ENCODE results near the gene PALD1.

The PALD1 gene

DNA sequence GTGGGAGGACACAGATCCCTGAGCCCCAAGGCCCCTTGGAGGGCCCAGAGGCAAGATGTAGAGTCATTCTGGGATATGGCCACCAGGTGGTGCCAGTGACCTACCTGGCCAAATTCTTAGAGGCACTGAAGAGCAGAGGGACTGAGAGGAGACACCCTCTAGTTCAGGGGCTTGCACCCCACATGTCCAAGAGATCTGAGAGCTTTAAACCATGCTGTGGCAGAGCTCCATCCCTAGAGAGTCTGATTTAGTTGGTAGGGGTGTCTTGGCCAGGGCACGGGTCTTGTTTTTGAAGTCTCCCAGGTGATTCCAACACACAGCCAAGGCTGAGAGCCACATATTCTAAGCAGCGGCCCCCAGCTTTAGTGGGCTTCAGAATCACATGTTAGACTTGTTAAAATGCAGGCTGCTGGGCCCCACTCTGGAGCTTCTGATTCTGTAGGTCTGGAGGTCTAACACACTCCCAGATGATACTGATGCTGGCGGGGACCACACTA is 71.4 kb downstream of the PALD1 start:
- DNase-seq (ENCODE audit: low read depth in 1 of 2, low spot score in 1 of 2) = peak in 1 of 2 experiments; percentile 62
- no peak overlapping the region for H3K4me3 ChIP-seq (replicated peaks; ENCODE audit: insufficient read depth, low read length)
- TF ChIP-seq GABPA (IDR thresholded peaks at IDR 0.05; ENCODE audit: low read depth) = no peak
- TF ChIP-seq, protein P1, sequence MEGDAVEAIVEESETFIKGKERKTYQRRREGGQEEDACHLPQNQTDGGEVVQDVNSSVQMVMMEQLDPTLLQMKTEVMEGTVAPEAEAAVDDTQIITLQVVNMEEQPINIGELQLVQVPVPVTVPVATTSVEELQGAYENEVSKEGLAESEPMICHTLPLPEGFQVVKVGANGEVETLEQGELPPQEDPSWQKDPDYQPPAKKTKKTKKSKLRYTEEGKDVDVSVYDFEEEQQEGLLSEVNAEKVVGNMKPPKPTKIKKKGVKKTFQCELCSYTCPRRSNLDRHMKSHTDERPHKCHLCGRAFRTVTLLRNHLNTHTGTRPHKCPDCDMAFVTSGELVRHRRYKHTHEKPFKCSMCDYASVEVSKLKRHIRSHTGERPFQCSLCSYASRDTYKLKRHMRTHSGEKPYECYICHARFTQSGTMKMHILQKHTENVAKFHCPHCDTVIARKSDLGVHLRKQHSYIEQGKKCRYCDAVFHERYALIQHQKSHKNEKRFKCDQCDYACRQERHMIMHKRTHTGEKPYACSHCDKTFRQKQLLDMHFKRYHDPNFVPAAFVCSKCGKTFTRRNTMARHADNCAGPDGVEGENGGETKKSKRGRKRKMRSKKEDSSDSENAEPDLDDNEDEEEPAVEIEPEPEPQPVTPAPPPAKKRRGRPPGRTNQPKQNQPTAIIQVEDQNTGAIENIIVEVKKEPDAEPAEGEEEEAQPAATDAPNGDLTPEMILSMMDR (IDR thresholded peaks at IDR 0.05; ENCODE audit: insufficient read depth, low read length) = peak; percentile 71
- H3K27me3 ChIP-seq (ENCODE audit: insufficient read depth, poor library complexity, severe bottlenecking) = no peaks in the 10 kb centered on the region
- no peak overlapping the region for H3K27ac ChIP-seq (replicated peaks)

DNA sequence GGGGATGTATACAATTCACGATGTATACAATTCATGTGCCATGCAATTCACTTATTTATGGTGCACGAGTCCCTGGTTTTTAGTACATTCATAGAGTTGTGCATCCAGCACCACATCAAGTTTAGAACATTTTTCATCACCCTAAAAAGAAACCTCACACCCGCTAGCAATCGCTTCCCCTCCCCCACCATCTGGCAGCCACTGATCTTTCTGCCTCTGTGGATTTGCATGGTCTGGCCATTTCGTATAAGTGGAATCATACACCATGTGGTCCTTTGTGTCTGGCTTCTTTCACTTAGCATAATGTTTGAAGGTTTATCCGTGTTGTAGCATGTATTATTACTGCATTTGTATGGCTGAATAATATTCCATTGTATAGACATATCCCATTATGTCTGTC is 71.9 kb downstream of the PALD1 start:
- H3K27me3 ChIP-seq (ENCODE audit: insufficient read depth, poor library complexity, severe bottlenecking) = no peaks in the 10 kb centered on the region
- no peak overlapping the region for H3K4me3 ChIP-seq (replicated peaks; ENCODE audit: insufficient read depth, low read length)
- DNase-seq (ENCODE audit: low read depth in 1 of 2, low spot score in 1 of 2) = no peak
- H3K27ac ChIP-seq (replicated peaks) = no peak overlapping the region
- TF ChIP-seq, protein P1 (IDR thresholded peaks at IDR 0.05; ENCODE audit: insufficient read depth, low read length) = no peak
- TF ChIP-seq, protein P2, sequence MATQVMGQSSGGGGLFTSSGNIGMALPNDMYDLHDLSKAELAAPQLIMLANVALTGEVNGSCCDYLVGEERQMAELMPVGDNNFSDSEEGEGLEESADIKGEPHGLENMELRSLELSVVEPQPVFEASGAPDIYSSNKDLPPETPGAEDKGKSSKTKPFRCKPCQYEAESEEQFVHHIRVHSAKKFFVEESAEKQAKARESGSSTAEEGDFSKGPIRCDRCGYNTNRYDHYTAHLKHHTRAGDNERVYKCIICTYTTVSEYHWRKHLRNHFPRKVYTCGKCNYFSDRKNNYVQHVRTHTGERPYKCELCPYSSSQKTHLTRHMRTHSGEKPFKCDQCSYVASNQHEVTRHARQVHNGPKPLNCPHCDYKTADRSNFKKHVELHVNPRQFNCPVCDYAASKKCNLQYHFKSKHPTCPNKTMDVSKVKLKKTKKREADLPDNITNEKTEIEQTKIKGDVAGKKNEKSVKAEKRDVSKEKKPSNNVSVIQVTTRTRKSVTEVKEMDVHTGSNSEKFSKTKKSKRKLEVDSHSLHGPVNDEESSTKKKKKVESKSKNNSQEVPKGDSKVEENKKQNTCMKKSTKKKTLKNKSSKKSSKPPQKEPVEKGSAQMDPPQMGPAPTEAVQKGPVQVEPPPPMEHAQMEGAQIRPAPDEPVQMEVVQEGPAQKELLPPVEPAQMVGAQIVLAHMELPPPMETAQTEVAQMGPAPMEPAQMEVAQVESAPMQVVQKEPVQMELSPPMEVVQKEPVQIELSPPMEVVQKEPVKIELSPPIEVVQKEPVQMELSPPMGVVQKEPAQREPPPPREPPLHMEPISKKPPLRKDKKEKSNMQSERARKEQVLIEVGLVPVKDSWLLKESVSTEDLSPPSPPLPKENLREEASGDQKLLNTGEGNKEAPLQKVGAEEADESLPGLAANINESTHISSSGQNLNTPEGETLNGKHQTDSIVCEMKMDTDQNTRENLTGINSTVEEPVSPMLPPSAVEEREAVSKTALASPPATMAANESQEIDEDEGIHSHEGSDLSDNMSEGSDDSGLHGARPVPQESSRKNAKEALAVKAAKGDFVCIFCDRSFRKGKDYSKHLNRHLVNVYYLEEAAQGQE (IDR thresholded peaks at IDR 0.05; ENCODE audit: insufficient replicate concordance, low read depth) = no peak
- no peak for TF ChIP-seq POLR2AphosphoS5 (IDR thresholded peaks at IDR 0.05; ENCODE audit: low read depth)

DNA sequence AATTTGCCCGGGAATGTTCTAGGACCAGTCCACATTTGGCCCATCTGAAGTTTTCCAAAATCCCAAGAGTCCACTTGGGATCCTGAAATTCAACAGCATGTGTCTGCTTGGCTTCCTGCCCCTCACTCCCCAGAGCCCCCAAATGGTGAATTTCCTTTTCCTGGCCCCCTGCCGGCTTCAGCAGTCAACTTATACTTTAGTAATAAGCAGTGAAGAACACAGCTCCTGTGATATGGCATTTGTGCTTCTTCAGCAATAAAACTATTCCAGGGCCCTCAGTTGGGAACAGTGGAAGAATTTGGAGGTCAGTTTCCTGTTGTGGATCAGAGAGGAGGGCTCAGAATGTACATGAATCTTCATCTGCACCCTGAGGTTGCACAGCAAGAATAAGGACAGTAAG is 72.9 kb downstream of the PALD1 start:
- no peaks in the 10 kb centered on the region for H3K27me3 ChIP-seq (ENCODE audit: insufficient read depth, poor library complexity, severe bottlenecking)
- no peak overlapping the region for H3K4me3 ChIP-seq (replicated peaks; ENCODE audit: insufficient read depth, low read length)
- DNase-seq (ENCODE audit: low read depth in 1 of 2, low spot score in 1 of 2) = no peak
- no peak overlapping the region for H3K27ac ChIP-seq (replicated peaks)
- no peak for TF ChIP-seq GABPA (IDR thresholded peaks at IDR 0.05; ENCODE audit: low read depth)
- TF ChIP-seq, protein P1 (IDR thresholded peaks at IDR 0.05; ENCODE audit: insufficient read depth, low read length) = no peak
- no peak for TF ChIP-seq SPI1 (IDR thresholded peaks at IDR 0.05; ENCODE audit: borderline replicate concordance, low read depth)
- no peak for TF ChIP-seq POLR2AphosphoS5 (IDR thresholded peaks at IDR 0.05; ENCODE audit: low read depth)
- TF ChIP-seq, protein P2 (IDR thresholded peaks at IDR 0.05; ENCODE audit: insufficient replicate concordance, low read depth) = no peak

DNA sequence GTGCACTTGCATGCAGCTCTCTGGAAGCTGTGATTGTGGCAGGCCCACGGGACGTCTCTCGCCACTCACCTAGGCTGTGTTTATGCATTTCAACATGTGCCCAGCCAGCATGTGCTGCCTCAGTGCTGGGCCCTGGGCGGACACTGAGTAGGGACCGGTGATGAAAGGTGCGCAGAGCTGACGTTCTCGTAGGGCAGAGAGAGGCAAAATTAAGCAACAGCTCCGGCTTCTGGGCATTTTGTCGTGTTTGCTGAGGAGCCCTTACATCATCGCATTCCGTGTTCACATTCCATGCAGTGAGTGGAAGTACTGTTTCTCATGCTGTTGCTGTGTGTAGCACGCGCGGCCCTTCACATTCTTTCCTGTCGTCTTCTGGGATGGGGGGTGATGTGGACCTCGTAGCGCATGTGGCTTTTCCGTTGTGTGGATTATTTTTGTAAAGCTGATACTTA is 73.4 kb downstream of the PALD1 start:
- no peak overlapping the region for H3K27ac ChIP-seq (replicated peaks)
- TF ChIP-seq, protein P2 (IDR thresholded peaks at IDR 0.05; ENCODE audit: insufficient replicate concordance, low read depth) = no peak
- TF ChIP-seq POLR2AphosphoS5 (IDR thresholded peaks at IDR 0.05; ENCODE audit: low read depth) (no peak), SPI1 (IDR thresholded peaks at IDR 0.05; ENCODE audit: borderline replicate concordance, low read depth) (no peak), GABPA (IDR thresholded peaks at IDR 0.05; ENCODE audit: low read depth) (no peak)
- TF ChIP-seq, protein P1 (IDR thresholded peaks at IDR 0.05; ENCODE audit: insufficient read depth, low read length) = no peak
- no peak overlapping the region for H3K4me3 ChIP-seq (replicated peaks; ENCODE audit: insufficient read depth, low read length)
- DNase-seq (ENCODE audit: low read depth in 1 of 2, low spot score in 1 of 2) = no peak
- H3K27me3 ChIP-seq (ENCODE audit: insufficient read depth, poor library complexity, severe bottlenecking) = no peaks in the 10 kb centered on the region

Measured in HL-60 (cell line).